ENCODE results near the gene NFIC.

NFIC gene

GRCh38 chr19:3469638-3470499 is 103.5 kb downstream of the NFIC start:
- peak; percentile 20; the same call in 2 of the 3 replicates for ATAC-seq (ENCODE audit: low read depth)

DNA sequence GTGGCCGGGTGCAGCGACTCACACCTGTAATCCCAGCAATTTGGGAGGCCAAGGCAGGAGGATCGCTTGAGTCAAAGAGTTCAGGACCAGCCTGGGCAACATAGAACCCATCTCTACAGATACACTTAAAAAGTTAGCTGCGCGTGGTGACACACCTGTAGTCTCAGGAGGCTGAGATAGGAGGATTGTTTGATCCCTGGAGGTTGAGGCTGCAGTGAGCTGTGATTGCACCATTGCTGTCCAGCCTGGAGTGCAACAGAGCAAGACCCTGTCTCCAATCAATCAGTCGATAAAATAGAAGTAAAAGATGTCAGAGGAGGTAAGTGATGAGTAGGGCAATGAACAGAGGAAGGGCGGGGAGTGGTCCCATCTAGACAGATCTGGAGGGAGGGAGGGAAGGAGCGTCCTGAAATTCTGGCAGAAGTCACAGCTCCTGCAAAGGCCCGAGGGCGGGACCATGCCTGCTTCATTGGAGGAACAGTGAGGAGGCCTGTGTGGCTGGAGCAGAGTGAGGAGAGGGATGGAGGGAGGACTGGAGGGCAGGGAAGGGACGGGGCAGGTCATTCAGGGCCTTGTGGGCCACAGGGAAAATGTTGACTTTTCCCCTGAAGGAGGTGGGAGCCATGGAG is 104.2 kb downstream of the NFIC start:
- H3K9me3 ChIP-seq (ENCODE audit: severe bottlenecking), result no peaks in the 10 kb centered on the region
- DNase-seq (ENCODE audit: low spot score), result no peak
- no peak overlapping the region for H3K27ac ChIP-seq (ENCODE audit: poor library complexity, severe bottlenecking)
- ATAC-seq (ENCODE audit: low read depth), result 0 out of 3 replicates have a peak, but pooled peaks have one; percentile 6
- H3K27me3 ChIP-seq (ENCODE audit: insufficient read depth, poor library complexity, severe bottlenecking), result no peaks in the 10 kb centered on the region
- no peak overlapping the region for H3K4me3 ChIP-seq (ENCODE audit: severe bottlenecking)
- no peaks in the 10 kb centered on the region for H3K36me3 ChIP-seq (ENCODE audit: low read depth)
- TF ChIP-seq, protein P1, sequence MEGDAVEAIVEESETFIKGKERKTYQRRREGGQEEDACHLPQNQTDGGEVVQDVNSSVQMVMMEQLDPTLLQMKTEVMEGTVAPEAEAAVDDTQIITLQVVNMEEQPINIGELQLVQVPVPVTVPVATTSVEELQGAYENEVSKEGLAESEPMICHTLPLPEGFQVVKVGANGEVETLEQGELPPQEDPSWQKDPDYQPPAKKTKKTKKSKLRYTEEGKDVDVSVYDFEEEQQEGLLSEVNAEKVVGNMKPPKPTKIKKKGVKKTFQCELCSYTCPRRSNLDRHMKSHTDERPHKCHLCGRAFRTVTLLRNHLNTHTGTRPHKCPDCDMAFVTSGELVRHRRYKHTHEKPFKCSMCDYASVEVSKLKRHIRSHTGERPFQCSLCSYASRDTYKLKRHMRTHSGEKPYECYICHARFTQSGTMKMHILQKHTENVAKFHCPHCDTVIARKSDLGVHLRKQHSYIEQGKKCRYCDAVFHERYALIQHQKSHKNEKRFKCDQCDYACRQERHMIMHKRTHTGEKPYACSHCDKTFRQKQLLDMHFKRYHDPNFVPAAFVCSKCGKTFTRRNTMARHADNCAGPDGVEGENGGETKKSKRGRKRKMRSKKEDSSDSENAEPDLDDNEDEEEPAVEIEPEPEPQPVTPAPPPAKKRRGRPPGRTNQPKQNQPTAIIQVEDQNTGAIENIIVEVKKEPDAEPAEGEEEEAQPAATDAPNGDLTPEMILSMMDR (IDR thresholded peaks at IDR 0.05; ENCODE audit: poor library complexity, severe bottlenecking), result no peak
- no peaks in the 10 kb centered on the region for H3K4me1 ChIP-seq (ENCODE audit: insufficient read depth, poor library complexity, severe bottlenecking)

More at GRCh38 chr19:3469638-3470499, 103.5 kb downstream of the NFIC start:
- no peak overlapping the region for H3K4me3 ChIP-seq (ENCODE audit: severe bottlenecking)
- no peaks in the 10 kb centered on the region for H3K4me1 ChIP-seq (ENCODE audit: insufficient read depth, poor library complexity, severe bottlenecking)
- no peaks in the 10 kb centered on the region for H3K9me3 ChIP-seq (ENCODE audit: severe bottlenecking)
- no peaks in the 10 kb centered on the region for H3K36me3 ChIP-seq (ENCODE audit: low read depth)
- no peaks in the 10 kb centered on the region for H3K27me3 ChIP-seq (ENCODE audit: insufficient read depth, poor library complexity, severe bottlenecking)
- TF ChIP-seq, protein P1 (IDR thresholded peaks at IDR 0.05; ENCODE audit: poor library complexity, severe bottlenecking), result no peak
- H3K27ac ChIP-seq (ENCODE audit: poor library complexity, severe bottlenecking), result no peak overlapping the region
- no peak for DNase-seq (ENCODE audit: low spot score)

GRCh38 chr19:3471954-3472655 is 105.7 kb downstream of the NFIC start:
- H3K4me3 ChIP-seq (ENCODE audit: severe bottlenecking), result no peak overlapping the region
- H3K36me3 ChIP-seq (ENCODE audit: low read depth), result no peaks in the 10 kb centered on the region
- H3K4me1 ChIP-seq (ENCODE audit: insufficient read depth, poor library complexity, severe bottlenecking), result no peaks in the 10 kb centered on the region
- no peak overlapping the region for H3K27ac ChIP-seq (ENCODE audit: poor library complexity, severe bottlenecking)
- no peaks in the 10 kb centered on the region for H3K9me3 ChIP-seq (ENCODE audit: severe bottlenecking)
- H3K27me3 ChIP-seq (ENCODE audit: insufficient read depth, poor library complexity, severe bottlenecking), result no peaks in the 10 kb centered on the region
- DNase-seq (ENCODE audit: low spot score) (no peak), ATAC-seq (ENCODE audit: low read depth) (no peak)
- TF ChIP-seq, protein P1 (IDR thresholded peaks at IDR 0.05; ENCODE audit: poor library complexity, severe bottlenecking), result peak; percentile 65

GRCh38 chr19:3474010-3474409 is 107.6 kb downstream of the NFIC start:
- TF ChIP-seq, protein P1 (IDR thresholded peaks at IDR 0.05; ENCODE audit: poor library complexity, severe bottlenecking), result no peak
- H3K27me3 ChIP-seq (ENCODE audit: insufficient read depth, poor library complexity, severe bottlenecking), result no peaks in the 10 kb centered on the region
- no peak overlapping the region for H3K27ac ChIP-seq (ENCODE audit: poor library complexity, severe bottlenecking)
- H3K4me1 ChIP-seq (ENCODE audit: insufficient read depth, poor library complexity, severe bottlenecking), result no peaks in the 10 kb centered on the region
- no peaks in the 10 kb centered on the region for H3K36me3 ChIP-seq (ENCODE audit: low read depth)
- H3K9me3 ChIP-seq (ENCODE audit: severe bottlenecking), result no peaks in the 10 kb centered on the region
- H3K4me3 ChIP-seq (ENCODE audit: severe bottlenecking), result no peak overlapping the region
- ATAC-seq (ENCODE audit: low read depth), result no peak
- DNase-seq (ENCODE audit: low spot score), result no peak
